ENCODE data around the gene LAX1.

DNA sequence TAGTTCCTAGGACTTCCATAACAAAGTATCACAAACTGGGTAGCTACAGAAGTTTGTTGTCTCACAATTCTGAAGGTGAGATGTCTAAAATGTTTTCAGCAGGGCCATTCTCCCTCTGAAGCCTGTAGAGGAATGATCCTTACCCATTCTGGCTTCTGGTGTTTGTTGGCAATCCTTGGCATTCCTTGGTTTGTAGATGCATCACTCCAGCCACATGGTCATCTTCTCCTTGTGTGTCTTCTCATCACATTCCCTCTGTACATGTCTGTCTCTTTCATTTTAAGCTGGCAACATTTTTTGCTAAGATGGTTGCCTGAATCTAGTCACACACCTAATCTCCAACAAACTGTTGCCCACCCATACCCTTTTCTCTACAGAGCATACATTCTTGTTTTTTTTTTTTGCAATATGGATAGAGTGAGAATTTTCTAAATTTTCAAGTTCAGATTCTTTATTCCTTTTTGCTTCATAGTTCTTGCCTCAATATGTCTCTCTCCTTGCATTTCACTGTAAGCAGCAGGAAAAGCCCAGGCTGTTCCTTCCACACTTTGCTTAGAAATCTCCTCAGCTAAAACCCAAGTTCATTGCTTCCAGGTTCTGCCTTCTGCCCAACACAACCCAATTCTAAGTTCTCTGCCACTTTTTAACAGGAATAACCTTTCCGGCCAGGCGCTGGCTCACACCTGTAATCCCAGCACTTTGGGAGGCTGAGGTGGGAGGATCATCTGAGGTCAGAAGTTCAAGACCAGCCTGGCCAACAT, 48.8 kb downstream of the LAX1 start:
- TF ChIP-seq, protein P1, sequence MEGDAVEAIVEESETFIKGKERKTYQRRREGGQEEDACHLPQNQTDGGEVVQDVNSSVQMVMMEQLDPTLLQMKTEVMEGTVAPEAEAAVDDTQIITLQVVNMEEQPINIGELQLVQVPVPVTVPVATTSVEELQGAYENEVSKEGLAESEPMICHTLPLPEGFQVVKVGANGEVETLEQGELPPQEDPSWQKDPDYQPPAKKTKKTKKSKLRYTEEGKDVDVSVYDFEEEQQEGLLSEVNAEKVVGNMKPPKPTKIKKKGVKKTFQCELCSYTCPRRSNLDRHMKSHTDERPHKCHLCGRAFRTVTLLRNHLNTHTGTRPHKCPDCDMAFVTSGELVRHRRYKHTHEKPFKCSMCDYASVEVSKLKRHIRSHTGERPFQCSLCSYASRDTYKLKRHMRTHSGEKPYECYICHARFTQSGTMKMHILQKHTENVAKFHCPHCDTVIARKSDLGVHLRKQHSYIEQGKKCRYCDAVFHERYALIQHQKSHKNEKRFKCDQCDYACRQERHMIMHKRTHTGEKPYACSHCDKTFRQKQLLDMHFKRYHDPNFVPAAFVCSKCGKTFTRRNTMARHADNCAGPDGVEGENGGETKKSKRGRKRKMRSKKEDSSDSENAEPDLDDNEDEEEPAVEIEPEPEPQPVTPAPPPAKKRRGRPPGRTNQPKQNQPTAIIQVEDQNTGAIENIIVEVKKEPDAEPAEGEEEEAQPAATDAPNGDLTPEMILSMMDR (IDR thresholded peaks at IDR 0.05), result no peak
- TF ChIP-seq FOXK1 (CRISPR knock-in tag; IDR thresholded peaks at IDR 0.05) (no peak), NFE2L1 (CRISPR knock-in tag; IDR thresholded peaks at IDR 0.05) (no peak), NR2C2 (CRISPR knock-in tag; IDR thresholded peaks at IDR 0.05) (no peak), MLX (CRISPR knock-in tag; IDR thresholded peaks at IDR 0.05) (no peak), ZNF416 (CRISPR knock-in tag; IDR thresholded peaks at IDR 0.05) (no peak), IRF2 (CRISPR knock-in tag; IDR thresholded peaks at IDR 0.05; ENCODE audit: borderline replicate concordance, low read depth) (no peak), CREM (CRISPR knock-in tag; IDR thresholded peaks at IDR 0.05) (no peak), FOXJ3 (CRISPR knock-in tag; IDR thresholded peaks at IDR 0.05; ENCODE audit: borderline replicate concordance) (no peak), RELA (CRISPR knock-in tag; IDR thresholded peaks at IDR 0.05; ENCODE audit: borderline replicate concordance) (no peak), SP1 (CRISPR knock-in tag; conservative IDR thresholded peaks at IDR 0.05) (no peak), ZBTB43 (CRISPR knock-in tag; IDR thresholded peaks at IDR 0.05) (no peak), ZNF263 (CRISPR knock-in tag; IDR thresholded peaks at IDR 0.05; ENCODE audit: low read depth) (no peak)
- TF ChIP-seq, protein P2, sequence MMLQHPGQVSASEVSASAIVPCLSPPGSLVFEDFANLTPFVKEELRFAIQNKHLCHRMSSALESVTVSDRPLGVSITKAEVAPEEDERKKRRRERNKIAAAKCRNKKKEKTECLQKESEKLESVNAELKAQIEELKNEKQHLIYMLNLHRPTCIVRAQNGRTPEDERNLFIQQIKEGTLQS (CRISPR knock-in tag; conservative IDR thresholded peaks at IDR 0.05), result no peak
